GM19452 (cell line): Measurements from ENCODE around the gene CALML5.

ENCODE experiments used
- ATAC-seq: cut with Tn5 transposase; IDR thresholded peaks from one replicate; pipeline ENCODE4 v1.9.1; 2021; ENCODE audit not compliant: unreplicated experiment

Gene CALML5

DNA sequence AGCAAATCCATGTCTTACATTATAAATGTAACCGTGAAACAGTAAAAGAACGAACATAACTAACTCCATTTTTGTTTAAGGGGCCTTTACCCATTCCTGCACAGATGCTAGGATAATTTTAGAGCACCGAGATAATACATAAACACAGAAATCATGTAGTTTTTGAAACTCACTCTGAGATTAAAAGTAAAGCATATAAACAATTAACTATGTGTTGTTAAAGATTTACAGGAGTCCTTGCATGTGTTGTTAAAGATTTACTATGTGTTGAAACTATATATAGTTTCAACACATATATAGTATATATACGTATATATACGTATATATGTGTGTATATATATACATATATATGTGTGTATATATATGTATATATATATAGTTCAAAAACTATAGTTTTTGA is 18.2 kb upstream of the CALML5 start:
- no peak for ATAC-seq

DNA sequence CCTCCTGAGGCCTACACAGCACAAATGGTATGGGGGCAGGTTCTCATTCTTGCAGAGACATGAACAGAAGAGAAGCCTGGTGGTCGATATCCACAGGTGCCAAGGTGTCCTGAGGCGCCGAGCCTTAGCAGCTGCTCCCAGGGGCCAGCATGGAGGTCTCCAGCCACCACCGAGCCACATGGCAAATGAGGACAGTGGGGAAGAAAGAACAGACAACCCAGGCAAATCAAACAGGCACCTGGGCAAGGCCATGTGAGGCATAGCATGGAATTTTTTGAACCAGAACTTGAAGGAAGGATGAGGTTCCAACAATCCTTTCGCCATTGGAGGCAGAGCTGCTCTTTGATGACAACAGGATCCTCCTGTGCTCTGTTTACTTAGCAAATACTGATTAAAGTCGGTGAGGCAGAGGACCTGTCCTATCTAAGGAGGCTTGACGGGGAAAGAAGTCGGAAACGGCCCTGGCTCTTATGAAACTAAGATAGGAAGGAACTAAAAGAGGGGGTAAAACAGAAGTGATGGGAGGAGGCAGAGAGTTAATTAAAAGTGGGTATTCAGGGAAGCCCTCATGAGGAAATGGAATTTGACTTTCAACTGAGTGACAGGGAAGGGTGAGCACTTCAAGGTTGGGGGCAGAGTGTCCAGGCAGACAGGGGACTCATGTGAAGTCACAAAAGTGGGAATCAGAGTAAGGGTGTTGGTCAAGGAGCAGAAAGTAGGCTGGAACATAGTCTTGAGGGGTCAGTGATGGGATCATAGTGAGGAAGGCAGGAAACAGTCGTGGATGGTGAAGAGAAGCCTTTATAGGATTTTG is 16.8 kb upstream of the CALML5 start:
- no peak for ATAC-seq

- no peak for ATAC-seq
These were observed 15.0 kb upstream of the CALML5 start for GRCh38 chr10:5514226-5514850.

- no peak for ATAC-seq
These were observed 13.7 kb upstream of the CALML5 start for GRCh38 chr10:5512881-5513612.

DNA sequence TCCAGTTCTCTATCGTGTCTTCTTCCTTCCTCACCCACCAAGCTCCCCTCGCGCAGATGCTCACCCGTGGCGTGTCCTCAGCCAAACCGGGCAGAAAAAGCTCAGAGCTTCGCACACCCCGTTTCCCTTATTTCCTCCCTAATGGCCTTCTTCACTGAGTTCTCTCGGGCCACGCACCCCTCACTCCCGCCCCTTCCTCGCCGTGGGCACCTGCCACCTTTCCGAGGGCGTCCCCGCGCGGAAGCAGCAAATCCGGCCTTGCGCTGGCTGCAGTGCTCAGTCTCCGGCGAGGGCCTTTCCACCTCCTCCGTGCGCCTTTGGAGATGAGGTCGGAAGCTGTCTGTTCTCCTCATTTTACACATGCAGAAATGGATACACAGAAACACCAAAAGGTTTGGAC is 13.0 kb upstream of the CALML5 start:
- no peak for ATAC-seq

DNA sequence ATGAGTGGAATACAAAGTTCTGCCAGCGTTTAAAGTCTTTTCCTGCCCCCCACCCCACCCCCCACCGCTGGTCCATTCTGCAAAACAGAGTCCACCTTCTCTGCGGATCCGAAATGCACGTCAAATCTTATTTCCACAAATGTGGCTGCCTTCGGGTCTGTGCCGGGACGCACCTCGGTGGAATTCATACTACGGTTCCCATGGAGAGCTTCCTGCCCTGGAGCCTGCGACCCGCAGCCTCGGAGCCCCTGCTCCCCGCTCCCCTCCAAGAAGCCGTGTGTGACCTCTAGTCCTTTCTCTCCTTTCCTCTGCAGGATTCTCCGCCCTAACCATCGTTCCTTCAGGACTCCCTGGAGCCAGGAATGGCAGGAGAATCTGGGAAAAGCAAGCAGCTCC is 12.5 kb upstream of the CALML5 start:
- ATAC-seq = no peak

DNA sequence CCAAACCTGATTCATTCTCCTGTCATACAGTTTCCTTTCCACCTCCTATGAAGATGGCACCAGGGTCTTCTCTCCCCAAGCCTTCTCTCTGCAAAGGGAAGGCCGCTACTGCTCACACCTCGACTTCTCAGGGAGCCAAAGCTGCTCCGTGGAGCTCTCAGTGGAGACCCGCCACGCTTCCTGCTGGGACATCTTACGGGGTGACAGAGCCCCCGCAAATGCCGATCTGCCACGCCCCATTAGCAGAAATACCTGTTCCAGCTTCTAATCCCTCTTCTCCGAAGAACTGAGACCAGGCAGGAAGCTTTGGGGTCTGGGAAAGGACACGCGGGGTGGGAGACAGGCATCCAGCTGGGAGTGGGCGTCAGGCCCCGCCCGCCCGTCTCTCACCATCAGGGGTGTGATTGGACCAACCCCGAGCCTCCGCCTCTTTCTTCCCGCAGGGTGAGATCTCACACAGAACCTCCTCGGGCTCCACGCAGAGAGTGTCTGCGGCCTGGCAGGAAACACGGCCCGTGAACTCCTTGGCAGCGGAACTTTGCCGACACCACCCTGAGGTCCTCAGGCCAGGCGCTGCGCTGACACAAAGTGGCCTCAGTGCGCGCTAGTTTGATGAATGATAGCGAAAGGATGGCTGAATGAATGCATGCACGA is 12.0 kb upstream of the CALML5 start:
- ATAC-seq = no peak

GRCh38 chr10:5510281-5511072 is 11.1 kb upstream of the CALML5 start:
- ATAC-seq = no peak

DNA sequence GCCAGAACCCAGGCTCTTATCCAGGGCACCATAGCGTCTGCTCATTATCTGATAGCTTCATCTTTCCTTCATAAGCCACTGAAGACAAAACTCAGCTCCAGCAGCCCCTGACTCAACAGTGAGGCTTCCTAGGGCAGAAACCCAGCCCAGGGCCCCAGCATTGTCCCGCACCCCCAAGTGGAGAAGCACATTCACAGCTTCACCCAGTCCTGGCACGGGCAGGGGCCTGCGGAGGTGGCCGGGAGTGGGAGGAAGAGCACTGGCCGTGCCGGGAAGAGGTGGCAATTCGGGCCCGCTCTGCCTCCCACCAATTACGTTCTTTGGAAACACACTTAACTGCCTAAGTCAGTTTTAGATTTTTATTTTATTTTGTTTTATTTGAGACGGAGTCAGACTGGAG is 10.3 kb upstream of the CALML5 start:
- ATAC-seq = no peak

DNA sequence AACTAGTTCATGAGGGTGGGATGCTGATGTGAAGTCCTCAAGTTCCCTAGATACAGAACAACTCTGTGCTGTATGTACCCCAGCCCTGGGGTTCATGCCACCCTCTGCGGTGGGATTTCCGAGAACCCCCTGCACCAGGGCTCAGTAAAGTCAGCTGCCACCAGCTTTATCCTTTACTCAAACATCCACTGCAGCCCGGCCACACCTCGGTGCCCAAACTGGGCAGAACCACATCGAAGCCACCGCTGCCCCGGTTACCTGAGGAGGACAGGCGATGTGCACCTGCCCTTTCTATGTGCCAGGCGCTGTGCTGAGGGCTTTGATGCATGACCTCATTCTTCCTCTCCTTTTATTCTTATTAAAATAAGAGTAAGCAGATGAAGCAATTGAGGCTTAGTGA is 9.9 kb upstream of the CALML5 start:
- ATAC-seq = no peak

DNA sequence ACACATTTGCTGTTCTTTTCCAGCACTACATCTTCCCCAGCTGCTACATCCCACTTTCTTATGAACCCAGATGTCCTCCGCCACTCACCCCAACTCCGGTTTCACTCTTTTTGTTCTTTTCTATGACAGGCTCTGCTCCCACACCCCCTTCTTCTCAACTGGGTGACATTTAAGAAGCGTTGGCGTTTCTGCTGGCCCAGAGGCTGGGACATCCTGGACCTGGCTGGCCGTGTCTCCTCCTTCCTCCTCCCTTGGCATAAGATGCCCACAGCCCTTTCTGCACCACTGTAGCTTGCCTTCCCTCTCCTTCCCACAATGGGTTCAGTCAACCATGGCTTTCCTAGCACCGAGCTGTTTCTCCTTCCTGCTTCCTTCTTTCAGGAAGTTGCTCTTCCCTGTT is 9.4 kb upstream of the CALML5 start:
- no peak for ATAC-seq

GRCh38 chr10:5508161-5508604 is 8.8 kb upstream of the CALML5 start:
- ATAC-seq = no peak

- no peak for ATAC-seq
These were observed 8.3 kb upstream of the CALML5 start for GRCh38 chr10:5507649-5508131.

- no peak for ATAC-seq
These were observed 7.6 kb upstream of the CALML5 start for GRCh38 chr10:5506751-5507648.

- no peak for ATAC-seq
These were observed 6.9 kb upstream of the CALML5 start for GRCh38 chr10:5506246-5506645.

GRCh38 chr10:5504146-5505072 is 5.0 kb upstream of the CALML5 start:
- no peak for ATAC-seq

- ATAC-seq = no peak
These were observed 4.1 kb upstream of the CALML5 start for GRCh38 chr10:5503477-5503835.
